GM21825 (cell line): ENCODE data around the gene SH3BGR.
"Not testable (repeated sequence)": the region's sequence is repeated elsewhere in the genome, so short reads cannot be mapped to it uniquely, and the experiment has no call there.

Experiments
- ATAC-seq: cut with Tn5 transposase; IDR thresholded peaks from one replicate; pipeline ENCODE4 v1.9.1; 2021; ENCODE audit warnings: mild to moderate bottlenecking, moderate library complexity; ENCODE audit not compliant: unreplicated experiment

SH3BGR gene

GRCh38 chr21:39451332-39452206 lies at the start of gene SH3BGR:
SH3BGR (plus strand) TSS chr21:39451970; CDS start chr21:39452097, 127 bp downstream.
- no peak for ATAC-seq

DNA sequence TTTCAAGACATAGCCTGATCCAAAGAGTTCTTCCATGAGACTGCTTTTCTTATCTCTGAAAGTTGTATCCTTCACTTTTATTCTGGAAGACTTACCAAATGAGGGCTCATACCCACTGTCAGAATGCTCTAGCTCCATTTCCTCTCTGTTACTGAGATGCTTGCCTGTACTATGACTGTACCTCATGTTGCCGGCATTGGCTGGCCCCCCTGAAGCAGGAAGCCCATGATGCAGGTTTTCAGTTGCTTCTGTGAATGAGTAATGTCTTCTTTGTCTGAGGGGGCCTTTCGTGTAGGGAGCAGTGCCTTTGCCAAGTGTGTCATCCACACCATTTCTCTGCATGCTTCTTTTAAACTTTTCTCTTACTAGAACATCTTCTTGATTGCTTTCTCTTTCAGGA lies 45.7 kb upstream of the SH3BGR start:
- no peak for ATAC-seq

DNA sequence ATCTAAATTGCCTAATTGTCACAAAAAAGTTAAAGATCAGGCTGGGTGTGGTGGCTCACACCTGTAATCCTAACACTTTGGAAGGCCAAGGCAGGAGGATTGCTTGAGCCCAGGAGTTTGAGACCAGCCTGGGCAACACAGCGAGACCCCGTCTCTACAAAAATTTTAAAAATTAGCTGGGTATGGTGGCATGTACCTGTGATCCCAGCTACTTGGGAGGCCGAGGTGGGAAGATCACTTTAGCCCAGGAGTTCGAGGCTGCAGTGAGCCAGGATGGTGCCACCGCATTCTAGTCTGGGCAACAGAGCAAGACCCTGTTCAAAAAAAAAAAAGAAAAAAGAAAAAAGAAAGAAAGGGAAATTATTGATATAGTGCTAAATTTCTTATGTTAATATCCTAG lies 32.6 kb upstream of the SH3BGR start:
- not testable (repeated sequence) for ATAC-seq

DNA sequence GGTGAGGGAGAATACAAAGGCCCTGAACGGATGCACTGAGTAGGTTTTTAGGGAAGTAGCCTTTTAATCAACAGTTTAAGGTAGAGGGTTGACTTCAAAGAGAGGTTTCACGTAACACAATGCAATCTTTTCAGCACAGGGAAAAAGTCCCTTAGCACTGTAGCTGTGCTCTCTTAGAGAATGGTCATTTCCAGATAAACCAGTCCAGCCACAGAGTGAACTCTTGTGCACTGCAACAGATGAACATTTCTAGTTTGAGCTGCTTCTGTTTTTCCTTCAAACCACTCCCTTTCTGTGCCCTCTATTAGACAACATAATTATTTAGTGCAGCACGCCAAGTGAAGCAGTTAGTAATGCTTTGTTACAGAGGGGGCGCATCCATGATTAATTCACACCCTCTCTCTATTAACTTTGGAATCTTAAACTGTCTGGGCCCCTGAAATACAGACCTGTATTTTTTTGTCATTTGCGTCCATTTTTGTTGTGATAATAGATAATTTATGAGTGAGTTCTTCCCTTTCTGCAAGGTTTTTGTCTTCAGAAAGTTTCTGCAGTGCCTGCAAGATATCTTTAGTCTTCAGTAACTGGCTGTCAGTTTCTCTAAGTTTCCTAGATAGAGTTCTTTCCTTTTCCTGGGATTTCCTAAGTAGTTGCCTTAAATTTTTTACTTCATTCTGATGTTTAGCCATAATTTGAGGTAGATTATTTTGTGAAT lies 29.1 kb upstream of the SH3BGR start:
- ATAC-seq, result no peak

DNA sequence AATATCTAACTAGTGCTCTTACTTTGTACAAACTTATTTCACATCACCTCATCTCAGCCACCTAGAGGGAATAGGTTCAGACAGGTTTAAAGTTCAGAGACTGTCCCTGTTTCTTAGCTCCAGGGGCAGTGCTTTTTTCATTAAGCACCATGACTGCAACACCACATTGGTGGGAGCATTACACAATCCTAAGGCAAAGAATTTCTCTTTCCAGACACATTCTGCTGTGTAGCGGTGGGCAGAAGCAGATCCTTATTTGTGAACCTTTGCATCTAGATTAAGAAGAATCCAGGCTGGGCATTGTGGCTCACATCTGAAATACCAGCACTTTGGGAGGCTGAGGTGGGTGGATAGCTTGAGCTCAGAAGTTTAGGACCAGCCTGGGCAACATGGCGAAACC lies 22.3 kb upstream of the SH3BGR start:
- no peak for ATAC-seq

DNA sequence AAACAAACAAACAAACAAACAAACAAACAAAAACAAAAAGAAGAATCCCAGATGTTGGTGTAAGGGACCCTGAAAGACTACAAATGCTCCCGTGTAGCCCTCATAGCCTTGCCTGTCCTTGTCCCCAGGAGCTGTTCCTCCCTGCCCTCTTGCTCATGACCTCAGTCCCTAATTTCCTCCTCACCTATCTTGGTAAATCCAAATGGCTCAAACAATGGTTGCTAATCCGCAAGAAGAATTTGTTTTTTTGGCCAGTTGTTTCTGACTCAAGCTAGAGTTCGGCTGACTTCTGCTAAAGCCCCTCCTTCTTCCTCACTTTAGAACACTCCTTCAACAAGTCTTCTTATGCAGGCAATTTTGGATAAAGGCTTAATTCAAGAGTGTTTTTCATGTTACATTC lies 21.8 kb upstream of the SH3BGR start:
- ATAC-seq, result no peak

DNA sequence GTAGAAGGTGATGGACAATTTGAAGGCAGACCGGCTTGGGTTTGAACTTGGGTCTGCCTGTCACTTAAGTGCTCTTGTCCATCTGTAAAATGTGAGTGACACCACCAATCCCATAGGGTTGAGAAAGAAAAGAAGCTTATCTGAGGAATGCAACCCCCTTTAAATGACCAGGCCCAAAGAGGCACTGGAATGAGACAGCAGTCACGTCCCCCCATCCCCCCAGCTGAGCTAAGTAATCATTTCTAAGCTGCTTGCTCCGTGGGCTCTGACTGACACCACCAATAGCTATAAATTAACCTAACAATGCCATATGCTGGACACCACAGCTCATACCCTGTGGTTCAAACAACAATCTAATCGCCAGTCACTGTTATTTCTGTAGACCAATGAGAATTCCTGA lies 21.3 kb upstream of the SH3BGR start:
- ATAC-seq, result no peak

GRCh38 chr21:39430954-39431353 lies 20.8 kb upstream of the SH3BGR start:
- no peak for ATAC-seq

GRCh38 chr21:39434950-39435349 lies 16.8 kb upstream of the SH3BGR start:
- no peak for ATAC-seq

DNA sequence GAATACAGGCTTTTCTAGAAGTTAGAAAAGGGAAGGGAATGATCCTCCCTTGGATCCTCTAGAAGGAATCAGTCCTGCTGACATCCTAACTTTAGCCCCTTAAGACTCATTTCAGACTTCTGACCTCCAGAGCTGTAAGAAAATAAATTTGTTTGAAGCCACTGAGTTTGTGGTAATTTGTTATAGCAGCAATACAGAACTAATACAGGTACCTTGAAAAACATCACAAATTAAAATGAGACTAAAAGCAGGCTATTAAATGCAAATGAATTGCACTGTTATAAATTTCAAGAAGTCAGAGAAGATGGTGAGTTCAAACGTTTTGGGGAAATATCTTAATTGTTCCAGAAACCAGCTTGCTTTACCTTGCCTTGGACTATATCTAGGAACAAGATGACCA lies 12.5 kb upstream of the SH3BGR start:
- ATAC-seq, result no peak

- no peak for ATAC-seq
Observed at GRCh38 chr21:39441502-39442475, 10.0 kb upstream of the SH3BGR start.

DNA sequence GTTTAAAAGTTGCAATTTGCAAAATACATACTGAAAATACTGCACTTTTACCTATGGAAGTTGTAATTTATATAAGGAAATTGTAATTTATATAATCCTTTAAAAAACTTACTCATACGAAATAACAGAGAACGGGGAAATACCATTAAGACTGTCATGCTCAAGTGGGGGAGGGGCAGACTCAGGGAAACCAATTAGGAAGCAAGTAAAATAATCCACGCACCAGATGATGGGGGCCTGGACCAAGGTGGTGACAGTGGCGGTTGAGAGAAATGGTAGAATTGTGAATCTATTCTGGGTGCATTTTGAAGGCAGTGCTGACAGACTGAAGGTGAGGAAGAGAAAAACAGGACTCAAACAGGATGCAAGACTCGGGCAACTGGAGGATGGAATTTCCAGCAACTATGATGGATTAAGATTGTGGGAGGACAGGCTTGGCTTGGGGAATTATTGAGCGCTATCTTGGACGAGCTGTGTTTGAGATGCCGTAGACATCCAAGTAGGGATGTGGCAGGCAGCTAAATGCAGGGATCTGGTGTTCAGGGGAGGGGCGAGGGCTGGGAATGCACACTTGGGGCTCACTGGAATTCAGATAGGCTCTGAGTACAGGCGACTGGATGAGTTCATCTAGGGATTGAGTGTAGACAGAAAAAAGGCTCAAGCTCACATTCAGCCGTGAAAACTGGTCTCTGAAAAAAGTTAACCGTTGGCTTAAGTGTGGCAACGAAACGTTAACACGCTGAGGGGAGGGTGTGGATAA lies 7.2 kb upstream of the SH3BGR start:
- ATAC-seq, result no peak

DNA sequence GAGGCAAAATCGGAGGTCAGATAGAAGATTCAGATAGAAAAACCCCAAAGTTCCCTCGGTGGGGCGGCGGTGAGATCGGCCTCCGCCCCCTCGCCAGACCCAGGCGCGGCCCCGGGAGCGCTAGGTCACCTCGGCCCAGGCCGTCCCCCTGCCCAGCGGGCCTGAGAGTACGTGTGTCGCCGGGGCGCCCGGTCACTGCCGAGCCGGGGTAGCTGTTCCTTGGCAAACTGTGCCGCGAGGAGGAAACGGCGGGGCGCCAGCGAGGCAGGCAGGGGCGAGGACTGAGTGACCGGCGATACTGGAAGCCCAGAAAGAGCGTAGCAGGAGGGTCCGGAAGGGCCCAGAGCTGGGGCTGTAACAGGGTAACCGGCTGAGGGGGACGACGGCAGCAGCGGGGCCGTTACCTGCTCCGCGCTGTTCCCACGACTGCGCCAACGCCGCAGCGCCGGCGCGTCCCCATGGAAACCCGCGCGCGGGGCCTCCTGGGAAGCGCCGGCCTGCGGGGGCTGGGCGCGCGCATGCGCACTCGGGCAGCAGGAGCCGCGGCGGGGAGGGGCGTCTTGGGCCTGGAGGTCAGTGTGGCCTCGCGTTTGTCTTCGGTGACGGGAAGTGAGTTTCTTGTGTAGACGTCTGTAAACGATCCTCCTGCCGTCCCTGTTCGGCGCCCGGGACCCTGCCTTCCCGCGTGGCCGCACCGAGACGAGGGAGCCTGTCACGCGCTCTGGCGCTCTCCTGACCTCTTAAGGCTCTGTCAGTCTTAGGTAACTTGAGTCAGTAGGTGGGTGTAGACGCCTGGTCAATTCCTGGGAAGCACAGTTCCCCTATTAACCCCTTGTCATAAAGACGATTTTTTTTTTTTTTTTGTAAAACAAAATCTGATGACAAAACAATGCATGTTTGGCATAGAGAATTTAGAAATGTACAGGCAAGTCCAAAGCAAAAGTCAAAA lies 6.2 kb upstream of the SH3BGR start, which contains the start of gene LCA5L:
Gene LCA5L (minus strand): TSS at position 458 of the 949 bp plus-strand sequence. CDS start 17,285 bp downstream, outside the sequence.
- ATAC-seq, result peak; percentile 91

- ATAC-seq, result no peak
Observed at GRCh38 chr21:39447264-39447663, 4.5 kb upstream of the SH3BGR start.

- no peak for ATAC-seq
Observed at GRCh38 chr21:39452207-39452969, 618 bp downstream of the SH3BGR start.

DNA sequence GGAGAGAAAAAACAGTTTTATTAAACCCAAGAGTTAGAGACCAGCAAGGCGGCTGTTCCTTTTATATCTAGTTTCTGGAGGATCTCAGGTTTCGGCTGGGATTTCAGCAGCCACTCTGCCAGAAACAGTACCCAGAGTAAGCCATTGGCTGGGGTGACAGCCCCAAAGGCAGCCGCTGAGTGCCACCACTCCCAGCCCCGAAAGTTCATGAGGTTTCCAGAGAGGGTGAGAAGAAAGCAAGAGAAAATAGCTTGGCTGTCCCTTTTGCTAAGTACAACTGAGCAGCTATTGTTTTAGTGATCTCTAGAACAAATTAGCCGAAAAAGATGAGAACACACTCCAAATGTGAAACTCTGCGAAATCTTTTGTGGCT lies 1.2 kb downstream of the SH3BGR start:
- ATAC-seq, result no peak

DNA sequence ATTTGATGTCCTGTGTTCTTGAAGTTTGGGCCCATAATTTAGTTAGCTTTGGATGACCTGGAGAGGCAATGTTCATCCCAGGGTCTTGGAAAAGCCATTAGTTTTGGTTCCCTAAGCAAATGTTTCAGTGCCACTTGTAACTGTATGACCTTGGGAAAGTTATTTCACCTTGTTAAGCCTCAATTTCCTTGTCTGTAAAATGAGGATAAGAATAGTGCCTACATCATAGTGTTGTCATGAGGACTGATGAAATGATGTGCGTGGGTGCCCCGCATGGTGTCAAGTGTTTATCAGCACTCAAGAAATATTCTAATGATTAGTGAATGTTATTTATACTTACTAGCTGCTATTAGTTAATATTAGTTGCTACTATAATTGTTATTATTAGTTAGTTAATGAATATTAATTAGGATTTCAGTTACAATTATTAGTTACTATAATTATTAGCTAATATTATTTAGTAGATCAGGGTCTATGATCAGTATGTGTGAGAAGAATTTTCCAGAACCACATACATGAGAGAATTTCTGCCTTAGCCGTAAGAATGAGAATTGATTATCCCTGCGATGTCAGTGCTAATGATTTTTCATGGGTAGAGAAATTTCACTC lies 1.9 kb downstream of the SH3BGR start:
- no peak for ATAC-seq
